ENCODE measurements around the gene HAGHL. TPM values are rescaled to one million over a fixed set of nuclear protein-coding genes. Genes with fewer than 3 reads are reported as not detected.

HAGHL gene, protein sequence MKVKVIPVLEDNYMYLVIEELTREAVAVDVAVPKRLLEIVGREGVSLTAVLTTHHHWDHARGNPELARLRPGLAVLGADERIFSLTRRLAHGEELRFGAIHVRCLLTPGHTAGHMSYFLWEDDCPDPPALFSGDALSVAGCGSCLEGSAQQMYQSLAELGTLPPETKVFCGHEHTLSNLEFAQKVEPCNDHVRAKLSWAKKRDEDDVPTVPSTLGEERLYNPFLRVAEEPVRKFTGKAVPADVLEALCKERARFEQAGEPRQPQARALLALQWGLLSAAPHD
- total RNA-seq, result 10 to 100 TPM in 1 of 2 donors, 1 to 10 TPM in 1; 9.2 to 14.0 TPM

DNA sequence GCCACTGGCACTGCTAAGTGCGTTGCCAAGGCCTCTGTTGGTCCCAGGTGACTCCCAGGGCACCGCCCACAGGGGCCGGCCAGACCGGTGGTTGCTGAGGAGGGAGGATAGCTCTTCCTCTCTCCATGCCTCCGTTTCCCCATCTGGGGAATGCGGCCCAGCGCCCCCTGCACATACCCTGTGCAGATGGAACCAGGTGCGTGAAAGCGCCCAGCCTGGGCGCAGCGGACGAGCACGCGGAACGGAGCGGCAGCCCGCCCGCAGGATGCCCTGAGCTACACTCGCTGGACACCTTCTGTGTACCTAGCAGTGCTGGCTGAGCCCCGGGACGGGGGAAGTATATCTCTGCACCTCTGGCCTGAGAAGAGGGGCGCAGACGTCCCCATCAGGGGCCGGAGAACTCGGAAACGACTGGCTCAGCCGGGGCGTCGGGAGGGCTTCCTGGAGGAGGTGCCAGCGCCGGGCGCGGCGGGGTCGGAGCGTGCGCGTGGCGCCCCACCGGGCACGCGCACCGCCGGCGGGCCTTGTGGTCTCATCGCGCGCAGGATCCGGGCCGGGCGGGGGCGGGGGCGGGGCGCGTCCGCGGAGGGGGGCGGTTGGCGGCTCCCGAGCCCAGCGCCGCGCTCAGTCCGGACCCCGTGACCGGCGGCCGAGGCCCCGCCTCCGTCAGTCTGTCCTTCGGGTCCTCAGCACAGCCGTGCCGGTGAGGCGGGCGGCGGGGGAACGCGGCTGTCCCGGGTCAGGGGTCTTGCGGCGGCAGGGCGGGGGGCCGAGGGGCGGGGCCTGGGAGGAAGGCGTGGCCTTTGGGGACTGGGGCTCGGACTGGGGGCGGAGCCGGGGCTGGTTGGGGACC, at the start of gene HAGHL, which contains the start of gene CCDC78:
Gene HAGHL, plus strand, starts transcription at position 669 of the 853 bp plus-strand sequence. CDS start 404 bp downstream, outside the sequence.
Gene CCDC78, minus strand, starts transcription at position 6 of the 853 bp plus-strand sequence. CDS start 76 bp downstream, outside the sequence.
- H3K27me3 Mint-ChIP-seq, result no peaks in the 10 kb centered on the region
- H3K27ac Mint-ChIP-seq, result no peak within 1 kb of the TSS
- no peaks in the 10 kb centered on the region for H3K9me3 Mint-ChIP-seq
- peak within 1 kb of the TSS; percentile 55 for H3K4me3 Mint-ChIP-seq
- no peaks in the 10 kb centered on the region for H3K36me3 Mint-ChIP-seq (ENCODE audit: low read depth)
- H3K4me1 Mint-ChIP-seq, result no peaks in the 10 kb centered on the region
- ATAC-seq (replicated peaks), result peak; percentile 39

DNA sequence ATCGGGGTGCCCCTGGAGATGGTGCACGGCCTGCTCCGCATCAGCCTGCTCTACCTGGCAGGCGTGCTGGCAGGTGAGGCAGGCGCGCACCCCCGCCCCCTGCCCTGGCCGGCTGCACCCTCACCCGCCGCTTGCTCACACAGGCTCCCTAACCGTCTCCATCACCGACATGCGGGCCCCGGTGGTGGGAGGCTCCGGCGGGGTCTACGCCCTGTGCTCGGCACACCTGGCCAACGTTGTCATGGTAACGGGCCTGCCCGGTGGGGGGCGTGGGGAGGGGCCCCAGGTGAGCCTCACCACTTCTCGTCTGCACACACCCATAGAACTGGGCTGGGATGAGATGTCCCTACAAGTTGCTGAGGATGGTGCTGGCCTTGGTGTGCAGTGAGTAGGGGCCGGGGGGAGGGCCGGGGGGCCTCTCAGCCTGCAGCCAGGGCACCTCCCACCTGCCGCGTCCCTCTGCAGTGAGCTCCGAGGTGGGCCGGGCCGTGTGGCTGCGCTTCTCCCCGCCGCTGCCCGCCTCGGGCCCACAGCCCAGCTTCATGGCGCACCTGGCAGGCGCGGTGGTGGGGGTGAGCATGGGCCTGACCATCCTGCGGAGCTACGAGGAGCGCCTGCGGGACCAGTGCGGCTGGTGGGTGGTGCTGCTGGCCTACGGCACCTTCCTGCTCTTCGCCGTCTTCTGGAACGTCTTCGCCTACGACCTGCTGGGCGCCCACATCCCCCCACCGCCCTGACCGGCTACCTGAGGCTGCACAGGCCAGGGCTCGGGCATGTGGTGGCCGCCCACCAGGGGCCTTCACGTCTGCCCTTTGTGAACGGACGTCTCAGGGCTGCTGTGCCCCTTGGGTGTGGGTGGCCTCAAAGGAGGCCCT, 49.4 kb upstream of the HAGHL start:
- Mint-ChIP-seq H3K27me3 (no peaks in the 10 kb centered on the region), H3K27ac (no peak overlapping the region), H3K4me3 (no peak overlapping the region), H3K9me3 (no peaks in the 10 kb centered on the region), H3K4me1 (peaks cover 3% of the 10 kb centered on the region), H3K36me3 (ENCODE audit: low read depth) (peaks cover 32% of the 10 kb centered on the region)
- no peak for ATAC-seq (replicated peaks)

DNA sequence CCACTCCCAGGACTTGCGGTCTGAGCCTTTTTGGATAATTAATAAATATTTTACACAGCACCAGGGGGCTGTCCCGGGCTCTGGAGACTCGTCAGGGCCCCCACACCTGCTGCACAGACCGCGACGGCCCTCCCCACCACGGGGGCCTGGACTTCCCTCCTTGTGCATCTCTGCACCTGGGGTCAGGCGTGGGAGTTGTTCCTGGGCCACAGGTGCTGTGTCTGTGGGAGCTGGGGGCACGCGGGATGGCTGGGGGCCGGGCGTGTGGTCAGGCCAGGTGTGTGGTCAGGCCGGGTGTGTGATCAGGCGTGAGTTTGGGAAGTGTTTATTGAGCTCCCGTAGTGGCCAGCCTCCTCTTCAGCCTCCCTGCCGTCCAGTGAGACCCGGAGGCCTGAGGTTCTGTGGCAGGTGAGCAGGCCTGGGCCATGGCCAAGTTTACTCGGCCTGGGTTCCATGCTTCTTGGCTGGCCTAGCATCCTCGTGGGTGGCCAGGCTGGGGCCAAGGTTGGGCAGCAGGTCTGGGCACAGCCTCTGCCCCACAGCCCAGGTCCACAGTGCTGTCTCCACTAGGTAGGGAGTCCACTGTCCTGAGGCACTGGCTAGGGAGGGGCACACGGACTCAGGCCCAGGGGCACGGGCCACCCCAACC, 48.6 kb upstream of the HAGHL start:
- ATAC-seq (replicated peaks), result no peak
- Mint-ChIP-seq H3K27ac (no peak overlapping the region), H3K27me3 (no peaks in the 10 kb centered on the region), H3K9me3 (no peaks in the 10 kb centered on the region), H3K4me3 (peak overlapping the region; percentile 73), H3K4me1 (peaks cover 4% of the 10 kb centered on the region), H3K36me3 (ENCODE audit: low read depth) (peaks cover 32% of the 10 kb centered on the region)

DNA sequence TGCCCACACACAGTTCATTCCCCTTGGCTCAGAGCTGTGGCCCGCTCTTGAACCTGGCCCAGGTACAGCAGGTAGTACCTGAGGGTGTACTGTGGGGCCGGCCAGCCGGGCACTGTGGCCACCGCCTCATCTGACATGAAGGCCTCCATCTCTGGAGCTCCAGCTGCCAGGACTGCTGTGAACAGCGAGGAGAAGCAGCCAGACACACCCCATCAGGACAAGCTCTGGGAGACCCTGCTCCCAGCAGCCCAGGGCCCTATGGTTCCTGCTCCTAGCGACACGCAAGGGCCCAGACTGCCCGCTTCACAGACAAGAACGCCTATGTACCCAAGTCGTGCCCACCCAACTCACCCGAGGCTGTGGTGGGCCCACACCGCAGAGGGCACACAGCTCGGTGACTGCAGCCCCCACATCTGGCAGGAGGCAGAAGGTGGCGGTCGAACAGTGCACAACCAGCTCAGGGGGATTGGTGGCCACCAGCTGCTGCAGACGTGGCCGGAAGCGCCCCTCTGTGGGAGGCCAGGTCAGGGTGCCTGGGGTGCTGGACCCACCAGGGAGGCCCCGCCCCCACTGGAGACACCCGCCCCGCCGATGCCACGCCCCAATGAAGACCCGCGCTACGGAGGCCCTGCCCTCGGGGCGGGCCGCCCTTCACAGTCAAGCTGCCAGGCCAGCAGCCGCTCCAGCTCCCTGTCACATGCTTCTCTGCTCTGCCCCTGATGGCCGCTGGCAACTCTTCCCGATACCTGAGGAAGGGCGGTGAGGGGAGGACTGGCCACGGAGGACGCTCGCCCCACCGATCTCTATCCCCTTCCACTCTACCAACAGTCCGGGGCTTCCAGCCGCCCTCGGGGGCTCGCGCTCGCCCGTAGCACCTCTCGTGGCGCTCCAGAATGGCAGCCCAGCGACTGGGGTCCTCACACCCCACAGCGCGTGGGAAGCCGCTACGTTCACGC, 47.8 kb upstream of the HAGHL start:
- H3K4me3 Mint-ChIP-seq, result peak overlapping the region; percentile 73
- H3K27ac Mint-ChIP-seq, result peak overlapping the region; percentile 33
- H3K4me1 Mint-ChIP-seq, result peaks cover 4% of the 10 kb centered on the region
- no peaks in the 10 kb centered on the region for H3K27me3 Mint-ChIP-seq
- peak; percentile 15 for ATAC-seq (replicated peaks)
- H3K36me3 Mint-ChIP-seq (ENCODE audit: low read depth), result peaks cover 31% of the 10 kb centered on the region
- no peaks in the 10 kb centered on the region for H3K9me3 Mint-ChIP-seq

DNA sequence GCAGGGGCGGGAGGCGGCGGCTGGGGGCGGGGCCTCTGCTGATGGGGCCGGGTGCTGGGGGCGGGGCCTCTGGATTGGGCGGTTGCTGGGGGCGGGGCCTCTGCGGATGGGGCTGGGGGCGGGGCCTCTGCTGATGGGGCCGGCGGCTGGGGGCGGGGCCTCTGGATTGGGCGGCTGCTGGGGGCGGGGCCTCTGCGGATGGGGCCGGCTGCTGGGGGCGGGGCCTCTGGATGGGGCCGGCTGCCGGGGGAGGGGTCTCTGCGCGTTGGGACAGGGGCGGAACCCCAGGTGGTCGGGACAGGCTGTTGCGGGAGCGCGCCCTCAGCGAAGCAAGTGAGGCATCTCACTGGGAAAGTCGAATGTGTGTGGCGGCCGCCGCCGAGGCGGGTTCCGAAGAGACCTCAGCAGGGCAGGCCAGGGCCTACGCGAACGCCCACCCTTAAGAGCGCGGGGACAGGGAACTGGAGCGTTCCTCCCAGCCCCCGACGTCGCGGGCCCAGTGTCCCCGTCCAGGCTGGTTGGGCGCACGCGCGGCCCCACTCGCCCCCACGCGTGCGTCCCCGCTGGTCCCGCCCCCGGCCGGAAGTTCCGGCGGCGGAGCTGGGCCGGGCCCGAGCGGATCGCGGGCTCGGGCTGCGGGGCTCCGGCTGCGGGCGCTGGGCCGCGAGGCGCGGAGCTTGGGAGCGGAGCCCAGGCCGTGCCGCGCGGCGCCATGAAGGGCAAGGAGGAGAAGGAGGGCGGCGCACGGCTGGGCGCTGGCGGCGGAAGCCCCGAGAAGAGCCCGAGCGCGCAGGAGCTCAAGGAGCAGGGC, 46.9 kb upstream of the HAGHL start, which contains the start of gene STUB1:
Gene STUB1, plus strand, starts transcription at position 597 of the 811 bp plus-strand sequence. Its CDS starts 116 bp downstream, at position 713.
- H3K27me3 Mint-ChIP-seq, result no peaks in the 10 kb centered on the region
- ATAC-seq (replicated peaks), result peak; percentile 61
- peak within 1 kb of the TSS; percentile 73 for H3K4me3 Mint-ChIP-seq
- peak within 1 kb of the TSS; percentile 62 for H3K27ac Mint-ChIP-seq
- H3K4me1 Mint-ChIP-seq, result peaks cover 4% of the 10 kb centered on the region
- peaks cover 29% of the 10 kb centered on the region for H3K36me3 Mint-ChIP-seq (ENCODE audit: low read depth)
- no peaks in the 10 kb centered on the region for H3K9me3 Mint-ChIP-seq

DNA sequence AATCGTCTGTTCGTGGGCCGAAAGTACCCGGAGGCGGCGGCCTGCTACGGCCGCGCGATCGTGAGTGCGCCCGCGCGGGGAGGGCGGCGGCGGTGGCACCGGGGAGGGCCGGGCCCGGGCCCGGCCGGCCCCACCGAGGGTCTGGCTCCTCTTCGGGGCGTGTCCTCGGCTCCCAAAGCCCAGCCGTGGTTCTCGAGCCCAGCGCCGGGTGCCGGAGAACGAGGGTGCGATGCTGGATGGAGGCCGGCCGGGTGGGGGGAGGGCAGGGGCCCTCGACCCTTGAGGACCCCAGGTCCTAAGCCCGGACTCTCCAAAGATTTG, 46.3 kb upstream of the HAGHL start:
- H3K4me1 Mint-ChIP-seq, result peaks cover 4% of the 10 kb centered on the region
- ATAC-seq (replicated peaks), result no peak
- H3K27me3 Mint-ChIP-seq, result no peaks in the 10 kb centered on the region
- H3K9me3 Mint-ChIP-seq, result no peaks in the 10 kb centered on the region
- H3K36me3 Mint-ChIP-seq (ENCODE audit: low read depth), result peaks cover 29% of the 10 kb centered on the region
- H3K4me3 Mint-ChIP-seq, result peak overlapping the region; percentile 73
- no peak overlapping the region for H3K27ac Mint-ChIP-seq

DNA sequence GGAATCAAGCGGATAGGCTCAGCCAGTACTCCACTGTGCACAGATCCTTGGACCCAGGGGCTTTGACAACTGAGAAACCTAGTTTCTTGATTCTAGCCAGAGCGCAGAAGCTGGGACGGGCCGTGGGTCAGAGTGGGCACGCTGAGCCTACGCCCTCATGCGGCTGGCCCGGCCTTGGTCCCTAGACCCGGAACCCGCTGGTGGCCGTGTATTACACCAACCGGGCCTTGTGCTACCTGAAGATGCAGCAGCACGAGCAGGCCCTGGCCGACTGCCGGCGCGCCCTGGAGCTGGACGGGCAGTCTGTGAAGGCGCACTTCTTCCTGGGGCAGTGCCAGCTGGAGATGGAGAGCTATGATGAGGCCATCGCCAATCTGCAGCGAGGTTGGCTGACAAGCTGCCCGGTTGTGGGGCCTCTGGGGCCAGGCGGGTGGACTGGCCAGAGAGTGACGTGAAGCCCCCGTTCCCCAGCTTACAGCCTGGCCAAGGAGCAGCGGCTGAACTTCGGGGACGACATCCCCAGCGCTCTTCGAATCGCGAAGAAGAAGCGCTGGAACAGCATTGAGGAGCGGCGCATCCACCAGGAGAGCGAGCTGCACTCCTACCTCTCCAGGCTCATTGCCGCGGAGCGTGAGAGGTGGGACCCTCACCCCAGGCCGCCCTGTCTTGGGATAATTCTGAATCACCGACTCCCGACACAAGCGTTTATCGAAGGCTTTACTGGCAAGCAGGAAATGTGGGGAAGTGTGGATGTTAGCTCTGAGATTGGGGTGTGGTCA, 45.8 kb upstream of the HAGHL start:
- ATAC-seq (replicated peaks), result no peak
- Mint-ChIP-seq H3K4me1 (peaks cover 4% of the 10 kb centered on the region), H3K27me3 (no peaks in the 10 kb centered on the region), H3K36me3 (ENCODE audit: low read depth) (peaks cover 34% of the 10 kb centered on the region), H3K4me3 (peak overlapping the region; percentile 73), H3K27ac (peak overlapping the region; percentile 62), H3K9me3 (no peaks in the 10 kb centered on the region)

DNA sequence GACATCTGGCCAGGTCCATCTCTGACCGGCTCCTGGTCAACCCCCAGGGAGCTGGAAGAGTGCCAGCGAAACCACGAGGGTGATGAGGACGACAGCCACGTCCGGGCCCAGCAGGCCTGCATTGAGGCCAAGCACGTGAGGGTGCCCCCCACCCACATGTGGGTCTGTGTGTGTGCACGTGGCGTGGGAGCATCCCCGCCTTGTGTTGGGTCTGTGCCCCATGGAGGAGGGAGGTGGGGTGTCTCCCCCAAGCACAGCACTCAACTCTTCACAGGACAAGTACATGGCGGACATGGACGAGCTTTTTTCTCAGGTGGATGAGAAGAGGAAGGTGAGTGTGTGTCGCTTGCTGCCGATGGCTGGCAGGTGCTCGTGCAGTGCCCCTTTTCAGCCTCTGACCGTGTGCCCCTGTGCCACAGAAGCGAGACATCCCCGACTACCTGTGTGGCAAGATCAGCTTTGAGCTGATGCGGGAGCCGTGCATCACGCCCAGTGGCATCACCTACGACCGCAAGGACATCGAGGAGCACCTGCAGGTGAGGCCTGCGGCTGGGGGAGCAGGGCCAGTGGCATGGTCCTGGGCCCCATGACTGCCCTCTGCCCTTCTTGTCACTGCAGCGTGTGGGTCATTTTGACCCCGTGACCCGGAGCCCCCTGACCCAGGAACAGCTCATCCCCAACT, 45.0 kb upstream of the HAGHL start:
- Mint-ChIP-seq H3K36me3 (ENCODE audit: low read depth) (peaks cover 37% of the 10 kb centered on the region), H3K4me3 (peak overlapping the region; percentile 73), H3K4me1 (peaks cover 4% of the 10 kb centered on the region), H3K27me3 (no peaks in the 10 kb centered on the region), H3K27ac (peak overlapping the region; percentile 62), H3K9me3 (no peaks in the 10 kb centered on the region)
- ATAC-seq (replicated peaks), result no peak

DNA sequence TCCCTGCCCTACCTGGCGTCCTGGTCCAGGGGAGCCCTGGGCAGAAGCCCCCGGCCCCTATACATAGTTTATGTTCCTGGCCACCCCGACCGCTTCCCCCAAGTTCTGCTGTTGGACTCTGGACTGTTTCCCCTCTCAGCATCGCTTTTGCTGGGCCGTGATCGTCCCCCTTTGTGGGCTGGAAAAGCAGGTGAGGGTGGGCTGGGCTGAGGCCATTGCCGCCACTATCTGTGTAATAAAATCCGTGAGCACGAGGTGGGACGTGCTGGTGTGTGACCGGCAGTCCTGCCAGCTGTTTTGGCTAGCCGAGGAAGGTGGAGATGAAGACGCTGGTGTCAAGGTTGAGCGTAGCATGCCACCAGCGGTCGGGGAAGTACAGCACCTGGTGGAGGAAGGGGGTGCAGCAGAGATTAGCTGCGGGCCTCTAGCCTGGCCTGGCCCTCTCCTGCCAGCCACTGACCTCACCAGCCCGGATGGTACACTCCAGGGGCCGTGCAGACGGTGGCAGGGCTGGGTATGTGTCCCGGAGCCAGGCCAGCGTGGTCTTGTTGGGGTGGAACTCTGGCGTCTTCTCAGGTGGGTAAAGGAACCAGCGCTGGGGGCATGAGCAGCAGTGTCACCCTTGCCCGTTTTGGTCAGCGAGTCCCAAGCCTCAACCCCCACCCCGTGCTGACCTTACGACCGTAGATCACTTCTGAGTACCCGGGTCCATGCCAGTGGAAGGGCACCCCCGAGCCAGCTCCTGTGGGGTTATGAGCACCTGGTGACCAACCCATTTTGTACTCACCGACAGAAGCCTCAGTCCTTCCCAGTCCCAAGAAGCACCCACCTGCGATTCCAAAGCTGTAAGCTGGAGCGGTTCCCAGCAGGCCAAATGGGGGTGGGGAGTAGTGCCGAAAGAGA, 44.2 kb upstream of the HAGHL start:
- Mint-ChIP-seq H3K36me3 (ENCODE audit: low read depth) (peaks cover 37% of the 10 kb centered on the region), H3K4me3 (peak overlapping the region; percentile 73), H3K9me3 (no peaks in the 10 kb centered on the region), H3K27ac (peak overlapping the region; percentile 58), H3K4me1 (peaks cover 4% of the 10 kb centered on the region), H3K27me3 (no peaks in the 10 kb centered on the region)
- ATAC-seq (replicated peaks), result no peak

DNA sequence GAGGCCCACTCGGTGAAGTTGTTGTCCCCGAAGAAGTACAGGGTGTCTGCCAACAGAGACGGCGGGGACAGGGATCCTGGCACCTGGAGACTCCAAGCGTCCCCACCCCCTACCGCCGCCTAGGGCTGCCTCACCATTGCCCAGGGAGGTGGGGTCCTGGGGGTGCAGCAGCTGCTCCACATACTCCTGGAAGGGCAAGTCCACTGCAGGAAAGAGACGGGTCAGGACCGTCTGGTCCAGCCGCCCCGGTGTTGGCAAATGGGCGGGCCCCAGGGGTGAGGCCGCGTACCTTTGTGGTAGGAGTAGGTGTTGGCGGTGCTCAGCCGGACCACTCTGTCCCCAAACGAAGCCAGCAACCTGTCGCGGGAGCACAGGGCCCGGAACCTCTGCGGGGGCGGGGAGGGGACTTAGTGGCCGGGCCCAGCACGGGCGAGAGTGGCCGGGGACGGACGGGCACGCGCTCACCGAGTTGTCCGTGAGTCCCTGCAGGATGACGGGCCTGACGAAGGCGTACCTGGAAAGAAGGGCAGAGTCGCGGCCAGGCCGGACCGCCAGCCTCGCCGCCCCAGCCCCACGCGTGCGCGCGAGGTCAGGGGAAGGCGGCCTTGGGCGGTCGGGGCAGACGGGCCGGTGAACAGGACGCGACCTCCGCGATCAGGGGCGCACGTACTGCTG, 43.4 kb upstream of the HAGHL start:
- peaks cover 37% of the 10 kb centered on the region for H3K36me3 Mint-ChIP-seq (ENCODE audit: low read depth)
- H3K4me1 Mint-ChIP-seq, result peaks cover 4% of the 10 kb centered on the region
- no peaks in the 10 kb centered on the region for H3K27me3 Mint-ChIP-seq
- ATAC-seq (replicated peaks), result no peak
- H3K9me3 Mint-ChIP-seq, result no peaks in the 10 kb centered on the region
- H3K4me3 Mint-ChIP-seq, result peak overlapping the region; percentile 73
- peak overlapping the region; percentile 58 for H3K27ac Mint-ChIP-seq
